Ishikawa (cell line): Measurements from ENCODE around the gene COA5.

Experiments used
- CEBPB ChIP-seq: IDR thresholded peaks from 2 replicates; pipeline ENCODE4 v1.6.1; 2012
- CREB1 ChIP-seq: IDR thresholded peaks from 2 replicates; pipeline ENCODE4 v1.6.1; 2012; ENCODE audit warnings: low read depth
- EGR1 ChIP-seq: IDR thresholded peaks from 2 replicates; pipeline ENCODE4 v1.6.1; 2012
- EP300 ChIP-seq: IDR thresholded peaks from 2 replicates; pipeline ENCODE4 v1.6.1; 2012; ENCODE audit warnings: borderline replicate concordance
- FOXM1 ChIP-seq: IDR thresholded peaks from 2 replicates; pipeline ENCODE4 v1.6.1; 2012; ENCODE audit warnings: low read depth, borderline replicate concordance
- MAX ChIP-seq: IDR thresholded peaks from 2 replicates; pipeline ENCODE4 v1.6.1; 2012
- NFIC ChIP-seq: IDR thresholded peaks from 2 replicates; pipeline ENCODE4 v1.6.1; 2012
- RAD21 ChIP-seq: IDR thresholded peaks from 2 replicates; pipeline ENCODE4 v1.6.1; 2012; ENCODE audit warnings: low read depth
- REST ChIP-seq: IDR thresholded peaks from 2 replicates; pipeline ENCODE4 v1.6.1; 2012; ENCODE audit warnings: low read depth, mild to moderate bottlenecking
- TAF1 ChIP-seq: IDR thresholded peaks from 2 replicates; pipeline ENCODE4 v1.6.1; 2012; ENCODE audit warnings: low read depth, mild to moderate bottlenecking
- TCF12 ChIP-seq: IDR thresholded peaks from 2 replicates; pipeline ENCODE4 v1.6.1; 2012; ENCODE audit warnings: low read depth
- TEAD4 ChIP-seq: IDR thresholded peaks from 2 replicates; pipeline ENCODE4 v1.6.1; 2012
- USF1 ChIP-seq: IDR thresholded peaks from 2 replicates; pipeline ENCODE4 v1.6.1; 2012
- YY1 ChIP-seq: IDR thresholded peaks from 2 replicates; pipeline ENCODE4 v1.6.1; 2012; ENCODE audit warnings: low read depth
- ZBTB7A ChIP-seq: IDR thresholded peaks from 2 replicates; pipeline ENCODE4 v1.6.1; 2012; ENCODE audit warnings: low read depth

COA5 gene

GRCh38 chr2:98606431-98606830 lies 1.9 kb downstream of the COA5 start:
- TF ChIP-seq CREB1 (no peak), REST (no peak), YY1 (no peak), TEAD4 (no peak), NFIC (no peak), TAF1 (no peak), TCF12 (no peak), EGR1 (no peak), MAX (no peak), ZBTB7A (no peak), FOXM1 (no peak), EP300 (no peak), RAD21 (no peak), USF1 (no peak), CEBPB (no peak)

GRCh38 chr2:98605076-98605475 lies 3.2 kb downstream of the COA5 start:
- TF ChIP-seq MAX (no peak), REST (no peak), TAF1 (no peak), EGR1 (no peak), RAD21 (no peak), CEBPB (no peak), TEAD4 (no peak), USF1 (no peak), YY1 (no peak), EP300 (no peak), TCF12 (no peak), NFIC (no peak), CREB1 (no peak), FOXM1 (no peak), ZBTB7A (no peak)

GRCh38 chr2:98604547-98604946 lies 3.8 kb downstream of the COA5 start:
- TF ChIP-seq CREB1 (no peak), CEBPB (peak; percentile 70), TAF1 (no peak), EP300 (peak; percentile 25; the same call in 1 of the 2 replicates), NFIC (peak; percentile 79)

GRCh38 chr2:98601532-98602132 lies 6.7 kb downstream of the COA5 start:
- no peak for TF ChIP-seq ZBTB7A
- no peak for TF ChIP-seq TEAD4
- TF ChIP-seq MAX: no peak
- peak; percentile 73 for TF ChIP-seq RAD21

- TF ChIP-seq RAD21: no peak
- TF ChIP-seq EP300: no peak
- no peak for TF ChIP-seq CEBPB
- TF ChIP-seq TEAD4: no peak
- no peak for TF ChIP-seq ZBTB7A
- no peak for TF ChIP-seq TAF1
- TF ChIP-seq NFIC: no peak
- TF ChIP-seq EGR1: no peak
- no peak for TF ChIP-seq REST
- TF ChIP-seq USF1: no peak
- no peak for TF ChIP-seq TCF12
- TF ChIP-seq YY1: no peak
- TF ChIP-seq MAX: no peak
- no peak for TF ChIP-seq FOXM1
- TF ChIP-seq CREB1: no peak
These were observed 9.4 kb downstream of the COA5 start for GRCh38 chr2:98598781-98599428.
